Thymus (tissue), 11 donors: Measurements from ENCODE around the gene CTNNB1. TPM values are rescaled to one million over a fixed set of nuclear protein-coding genes. Genes with fewer than 3 reads are reported as not detected.

Source experiments
- DNase-seq, 9 donors: peaks; one replicate each; pipeline ENCODE4 v3.0.0-alpha.2; 2013; ENCODE audit warnings: low spot score in 9 of 9, low read depth in 6 of 9, missing footprints in 1 of 9
- H3K27ac ChIP-seq, 2 donors: one replicate each; pipeline ENCODE4 v1.5.1; 2013; ENCODE audit warnings: control low read depth in 1 of 2, low read depth in 1 of 2, low read length in 1 of 2, mild to moderate bottlenecking in 1 of 2, moderate library complexity in 1 of 2
- H3K27me3 ChIP-seq, 2 donors: one replicate each; pipeline ENCODE4 v1.5.1; 2013; ENCODE audit warnings: low read length in 1 of 2; ENCODE audit not compliant: control insufficient read depth in 2 of 2, insufficient read depth in 1 of 2
- H3K36me3 ChIP-seq, 2 donors: one replicate each; pipeline ENCODE4 v1.5.1; 2013; ENCODE audit warnings: low read length in 1 of 2, mild to moderate bottlenecking in 1 of 2, moderate library complexity in 1 of 2; ENCODE audit not compliant: control insufficient read depth in 2 of 2, insufficient read depth in 2 of 2
- H3K4me1 ChIP-seq, 2 donors: one replicate each; pipeline ENCODE4 v1.5.1; 2013; ENCODE audit warnings: low read length in 2 of 2; ENCODE audit not compliant: control insufficient read depth in 2 of 2, insufficient read depth in 2 of 2
- H3K4me3 ChIP-seq, 2 donors: one replicate each; pipeline ENCODE4 v1.5.1; 2013; ENCODE audit warnings: low read length in 2 of 2, control low read depth in 1 of 2, mild to moderate bottlenecking in 1 of 2
- H3K9me3 ChIP-seq, 2 donors: one replicate each; pipeline ENCODE4 v1.5.1; 2013; ENCODE audit warnings: low read length in 1 of 2, mild to moderate bottlenecking in 1 of 2; ENCODE audit not compliant: control insufficient read depth in 2 of 2, insufficient read depth in 1 of 2
- WGBS: extraction: QIAGEN DNeasy Blood & Tissue Kit; methylation state at CpG from one replicate; pipeline ENCODE4 v1.1.7; 2013; 5-methylcytosine and 5-hydroxymethylcytosine counted together
- polyA plus RNA-seq: library from polyadenylated mRNA; stranded (reverse); fragments of 200-250 nt; gene quantifications from one replicate; pipeline ENCODE4 v1.2.3, GENCODE V29; 2013
- total RNA-seq: library from RNA; stranded (reverse); fragments of 120-200 nt; gene quantifications from one replicate; pipeline ENCODE4 v1.2.4, GENCODE V29; 2013
- donor health status: healthy.

The CTNNB1 gene
- total and polyA plus RNA-seq, 2 donors = 165 to 270 TPM

- WGBS = 96% methylated on average over 1 of the region's 1 CpG
- H3K9me3 ChIP-seq = no peaks in the 10 kb centered on the region
- no peaks in the 10 kb centered on the region for H3K27me3 ChIP-seq
- no peaks in the 10 kb centered on the region for H3K36me3 ChIP-seq
- H3K4me1 ChIP-seq = no peaks in the 10 kb centered on the region
- DNase-seq = no peak
- H3K27ac ChIP-seq = no peak overlapping the region
- H3K4me3 ChIP-seq = no peak overlapping the region
These were observed 52.3 kb downstream of the CTNNB1 start for GRCh38 chr3:41251593-41251992.

- no peak overlapping the region for H3K4me3 ChIP-seq
- 96% methylated on average over 4 of the region's 4 CpGs for WGBS
These were observed 59.0 kb downstream of the CTNNB1 start for GRCh38 chr3:41258239-41258800.

GRCh38 chr3:41259449-41260062 is 60.3 kb downstream of the CTNNB1 start:
- H3K27me3 ChIP-seq = no peaks in the 10 kb centered on the region
- WGBS = 92% methylated on average over 1 of the region's 1 CpG
- H3K27ac ChIP-seq = peak overlapping the region in 1 of 2 donors; percentile 55
- H3K4me1 ChIP-seq = peaks cover 0 to 12% of the 10 kb centered on the region in 2 donors
- H3K9me3 ChIP-seq = no peaks in the 10 kb centered on the region
- no peak overlapping the region for H3K4me3 ChIP-seq
- no peaks in the 10 kb centered on the region for H3K36me3 ChIP-seq
- DNase-seq = no peak

More at GRCh38 chr3:41258239-41258800, 59.0 kb downstream of the CTNNB1 start:
- no peaks in the 10 kb centered on the region for H3K9me3 ChIP-seq
- no peak overlapping the region for H3K27ac ChIP-seq
- H3K4me1 ChIP-seq = peaks cover 0 to 12% of the 10 kb centered on the region in 2 donors
- H3K36me3 ChIP-seq = no peaks in the 10 kb centered on the region
- no peaks in the 10 kb centered on the region for H3K27me3 ChIP-seq
- no peak for DNase-seq

- no peak for DNase-seq
- 90% methylated on average over 3 of the region's 3 CpGs for WGBS
- peak overlapping the region; percentile 25 to 34 for H3K27ac ChIP-seq
- no peaks in the 10 kb centered on the region for H3K36me3 ChIP-seq
- peaks cover 0 to 12% of the 10 kb centered on the region in 2 donors for H3K4me1 ChIP-seq
- no peaks in the 10 kb centered on the region for H3K9me3 ChIP-seq
- H3K27me3 ChIP-seq = no peaks in the 10 kb centered on the region
- no peak overlapping the region for H3K4me3 ChIP-seq
These were observed 60.8 kb downstream of the CTNNB1 start for GRCh38 chr3:41260063-41260450.

- DNase-seq = no peak
- no peaks in the 10 kb centered on the region for H3K36me3 ChIP-seq
- no peak overlapping the region for H3K27ac ChIP-seq
- H3K4me1 ChIP-seq = peaks cover 0 to 8% of the 10 kb centered on the region in 2 donors
- H3K4me3 ChIP-seq = no peak overlapping the region
- no peaks in the 10 kb centered on the region for H3K9me3 ChIP-seq
- WGBS = 96% methylated on average over 11 of the region's 11 CpGs
- H3K27me3 ChIP-seq = no peaks in the 10 kb centered on the region
These were observed 65.8 kb downstream of the CTNNB1 start for GRCh38 chr3:41265011-41265545.

DNA sequence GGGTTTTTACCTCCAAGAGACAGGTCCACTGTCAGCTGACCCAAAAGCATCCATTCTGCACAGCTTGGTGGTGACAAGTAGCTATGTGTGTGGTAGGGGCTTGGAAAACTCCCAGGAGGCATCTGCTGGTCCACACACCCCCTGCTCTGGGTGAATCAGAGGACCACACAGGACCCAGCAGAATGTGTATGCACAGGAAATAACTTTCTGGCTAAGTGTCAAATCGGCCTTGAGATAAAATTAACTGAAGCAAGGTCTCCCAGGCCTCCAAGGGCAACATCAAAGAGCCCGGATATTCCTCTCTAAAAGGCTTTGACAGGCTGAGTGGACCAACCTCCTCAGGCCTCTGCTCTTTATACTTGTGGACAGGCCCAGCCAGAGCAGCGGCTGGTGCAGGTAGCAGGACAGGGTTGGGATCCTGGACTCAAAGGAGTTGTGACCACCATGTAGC is 66.5 kb downstream of the CTNNB1 start:
- no peak overlapping the region for H3K27ac ChIP-seq
- H3K27me3 ChIP-seq = no peaks in the 10 kb centered on the region
- WGBS = 79% methylated on average over 3 of the region's 3 CpGs
- DNase-seq = no peak
- H3K4me3 ChIP-seq = no peak overlapping the region
- H3K36me3 ChIP-seq = no peaks in the 10 kb centered on the region
- H3K4me1 ChIP-seq = peaks cover 0 to under 1% of the 10 kb centered on the region in 2 donors
- no peaks in the 10 kb centered on the region for H3K9me3 ChIP-seq

DNA sequence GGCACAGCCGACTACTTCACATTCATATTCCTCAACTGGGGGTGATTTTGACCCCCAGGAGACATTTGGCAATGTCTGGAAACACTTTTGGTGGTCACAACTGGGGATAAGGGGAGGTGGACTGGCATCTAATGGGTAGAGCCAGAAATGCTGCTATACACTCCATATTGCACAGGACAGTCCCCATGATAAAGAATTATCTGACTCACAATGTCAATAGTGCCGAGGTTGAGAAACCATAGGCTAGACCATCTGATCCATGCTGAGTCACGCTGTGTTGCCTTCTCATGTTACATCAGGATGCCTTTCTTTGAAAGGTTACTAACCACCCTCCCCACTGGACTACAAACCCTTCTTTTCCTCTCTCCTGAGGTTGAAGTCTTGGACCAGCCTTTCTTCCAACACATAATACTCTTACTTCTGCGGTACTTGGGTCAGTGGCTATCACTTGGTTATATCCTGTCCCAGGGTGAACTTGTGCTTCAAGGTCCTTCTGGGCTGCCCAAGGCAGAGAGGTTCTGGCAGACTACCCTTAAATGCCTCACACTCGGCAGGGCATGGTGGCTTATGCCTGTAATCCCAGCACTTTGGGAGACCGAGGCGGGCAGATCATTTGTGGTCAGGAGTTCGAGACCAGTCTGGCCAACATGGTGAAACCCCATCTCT is 68.8 kb downstream of the CTNNB1 start:
- Histone ChIP-seq H3K27me3 (no peaks in the 10 kb centered on the region), H3K4me3 (no peak overlapping the region), H3K36me3 (no peaks in the 10 kb centered on the region), H3K4me1 (no peaks in the 10 kb centered on the region), H3K9me3 (no peaks in the 10 kb centered on the region), H3K27ac (no peak overlapping the region)
- DNase-seq = no peak
- WGBS = 98% methylated on average over 8 of the region's 8 CpGs

DNA sequence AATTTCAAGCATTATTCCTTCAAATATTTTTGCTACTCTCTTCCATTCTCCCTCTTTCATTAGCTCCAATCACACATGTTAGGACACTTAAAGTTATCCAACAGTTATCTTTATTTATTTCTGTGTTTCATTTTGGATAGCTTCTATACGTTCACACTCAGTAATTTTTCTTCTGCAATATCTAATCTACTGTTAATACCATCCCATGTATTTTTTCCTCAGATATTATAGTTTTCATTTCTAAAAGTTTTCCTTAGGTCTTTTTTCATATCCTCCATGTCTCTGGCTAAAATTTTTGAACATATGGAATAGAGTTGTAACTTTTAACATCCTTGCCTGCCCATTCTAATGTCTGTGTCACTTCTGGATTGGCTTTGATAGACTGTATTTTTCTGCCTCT is 73.4 kb downstream of the CTNNB1 start:
- Histone ChIP-seq H3K36me3 (no peaks in the 10 kb centered on the region), H3K27ac (no peak overlapping the region), H3K4me3 (no peak overlapping the region), H3K4me1 (no peaks in the 10 kb centered on the region), H3K9me3 (no peaks in the 10 kb centered on the region), H3K27me3 (no peaks in the 10 kb centered on the region)
- no peak for DNase-seq
- WGBS = 99% methylated on average over 1 of the region's 1 CpG

- H3K27ac ChIP-seq = no peak overlapping the region
- H3K4me3 ChIP-seq = no peak overlapping the region
- H3K27me3 ChIP-seq = no peaks in the 10 kb centered on the region
- no peaks in the 10 kb centered on the region for H3K36me3 ChIP-seq
- DNase-seq = no peak
- H3K4me1 ChIP-seq = no peaks in the 10 kb centered on the region
- H3K9me3 ChIP-seq = no peaks in the 10 kb centered on the region
These were observed 75.8 kb downstream of the CTNNB1 start for GRCh38 chr3:41274944-41275668.
